HepG2 (cell line): ENCODE data around the gene ABCB8. TPM values are rescaled to one million over a fixed set of nuclear protein-coding genes. Genes with fewer than 3 reads are reported as not detected.

Experiments used
- ELK4 ChIP-seq: sonication (generic); formaldehyde crosslinking; IDR thresholded peaks from 2 replicates; pipeline ENCODE4 v1.9.0; 2021; ENCODE audit warnings: missing genetic modification reagents, borderline replicate concordance
- GMEB2 ChIP-seq: IDR thresholded peaks from 2 replicates; pipeline ENCODE4 v1.6.1; 2016; ENCODE audit warnings: missing biosample characterization, missing genetic modification reagents, low read depth
- HNRNPUL1 ChIP-seq: fragments of 200-400 bp; formaldehyde crosslinking; IDR thresholded peaks from 2 replicates; pipeline ENCODE4 v1.6.1; 2017; ENCODE audit warnings: low read depth, mild to moderate bottlenecking, low read length, moderate library complexity
- MAFF ChIP-seq: IDR thresholded peaks from 2 replicates; pipeline ENCODE4 v1.6.1; 2011; ENCODE audit warnings: low read depth, low read length, improper control_type of control experiment
- SCMH1 ChIP-seq: sonication (generic); formaldehyde crosslinking; IDR thresholded peaks from 2 replicates; pipeline ENCODE4 v1.9.0; 2021; ENCODE audit warnings: missing genetic modification reagents, mild to moderate bottlenecking, borderline replicate concordance
- ZFP41 ChIP-seq: sonication (generic); formaldehyde crosslinking; IDR thresholded peaks from 2 replicates; pipeline ENCODE4 v1.4.0; 2020; ENCODE audit warnings: mild to moderate bottlenecking, missing genetic modification reagents, borderline replicate concordance
- ZNF142 ChIP-seq: sonication (generic); formaldehyde crosslinking; IDR thresholded peaks from 2 replicates; pipeline ENCODE4 v1.4.0; 2020; ENCODE audit warnings: missing genetic modification reagents
- ZNF329 ChIP-seq: sonication (generic); formaldehyde crosslinking; IDR thresholded peaks from 2 replicates; pipeline ENCODE4 v1.9.0; 2021; ENCODE audit warnings: low read depth, mild to moderate bottlenecking, missing genetic modification reagents
- polyA plus RNA-seq, 8 experiments: library from polyadenylated mRNA; depleted of rRNA in 3 of 8; stranded (reverse) in 7 of 8; unstranded in 1 of 8; fragments of >200 nt; fragmentation: Illumina TruSeq in 4 of 8; extraction: Trizol in 4 of 8; gene quantifications; 2 replicates each; pipeline versions ENCODE4 v1.2.1 to v1.2.3, GENCODE V29; 2011 to 2016; ENCODE audit warnings: low read depth in 4 of 8, missing spikeins in 1 of 8, mixed read lengths in 1 of 8; ENCODE audit not compliant: insufficient read depth in 1 of 8
- total RNA-seq, 5 experiments: library from RNA; depleted of rRNA; stranded (reverse); fragments of >200 nt; fragmentation: Illumina TruSeq; extraction: Trizol; gene quantifications; 2 replicates each; pipeline ENCODE4 v1.2.3, GENCODE V29; 2016; ENCODE audit warnings: low read depth in 1 of 5
- TF ChIP-seq, protein P1 (sequence below): sonication (generic); formaldehyde crosslinking; IDR thresholded peaks from 2 replicates; pipeline ENCODE4 v1.9.0; 2021; ENCODE audit warnings: missing genetic modification reagents, mild to moderate bottlenecking, borderline replicate concordance
- TF ChIP-seq, protein P2 (sequence below): sonication (generic); formaldehyde crosslinking; IDR thresholded peaks from 2 replicates; pipeline ENCODE4 v1.4.0; 2020; ENCODE audit warnings: missing genetic modification reagents, borderline replicate concordance

ABCB8 gene
- total and polyA plus RNA-seq, 2 of the 13 experiments (the other 11 are each of a cell fraction or from before 2014, with no cell fraction given): 6.6 to 16.7 TPM

DNA sequence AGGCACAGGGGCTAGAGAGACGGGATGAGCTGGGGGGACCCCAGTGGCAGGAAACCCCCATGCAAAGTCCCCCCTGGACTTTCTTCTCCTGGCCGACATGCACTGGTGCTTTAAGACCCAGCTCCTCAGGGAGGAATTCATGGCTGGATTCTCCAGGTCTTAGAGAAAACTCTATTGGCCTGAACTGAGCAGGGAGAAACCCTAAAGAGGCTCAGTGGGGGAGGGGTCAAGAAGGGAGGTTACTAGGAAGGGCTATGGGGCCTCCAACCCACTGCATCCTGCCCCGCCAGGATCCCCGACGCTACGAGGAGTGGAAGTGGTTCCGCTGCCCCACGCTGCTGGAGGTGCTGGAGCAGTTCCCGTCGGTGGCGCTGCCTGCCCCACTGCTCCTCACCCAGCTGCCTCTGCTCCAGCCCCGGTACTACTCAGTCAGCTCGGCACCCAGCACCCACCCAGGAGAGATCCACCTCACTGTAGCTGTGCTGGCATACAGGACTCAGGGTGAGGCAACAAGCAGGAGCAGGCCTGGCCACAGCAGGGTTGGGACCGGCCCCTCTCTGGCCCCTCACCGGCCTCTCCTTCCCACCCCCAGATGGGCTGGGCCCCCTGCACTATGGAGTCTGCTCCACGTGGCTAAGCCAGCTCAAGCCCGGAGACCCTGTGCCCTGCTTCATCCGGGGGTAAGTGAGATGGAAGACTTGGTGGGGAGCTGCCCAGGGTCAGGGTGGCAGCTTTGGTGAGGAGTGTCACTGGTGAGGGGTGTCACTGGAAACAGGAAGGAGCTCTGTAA lies 17.7 kb upstream of the ABCB8 start (continued):
- TF ChIP-seq ZNF142 (CRISPR knock-in tag) (0 out of 2 replicates have a peak, but pooled peaks have one; percentile 29), ZNF329 (no peak), HNRNPUL1 (no peak), SCMH1 (CRISPR knock-in tag) (no peak), ZFP41 (no peak), ELK4 (CRISPR knock-in tag) (no peak), MAFF (no peak), GMEB2 (no peak)
- TF ChIP-seq, protein P1, sequence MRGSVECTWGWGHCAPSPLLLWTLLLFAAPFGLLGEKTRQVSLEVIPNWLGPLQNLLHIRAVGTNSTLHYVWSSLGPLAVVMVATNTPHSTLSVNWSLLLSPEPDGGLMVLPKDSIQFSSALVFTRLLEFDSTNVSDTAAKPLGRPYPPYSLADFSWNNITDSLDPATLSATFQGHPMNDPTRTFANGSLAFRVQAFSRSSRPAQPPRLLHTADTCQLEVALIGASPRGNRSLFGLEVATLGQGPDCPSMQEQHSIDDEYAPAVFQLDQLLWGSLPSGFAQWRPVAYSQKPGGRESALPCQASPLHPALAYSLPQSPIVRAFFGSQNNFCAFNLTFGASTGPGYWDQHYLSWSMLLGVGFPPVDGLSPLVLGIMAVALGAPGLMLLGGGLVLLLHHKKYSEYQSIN (CRISPR knock-in tag): no peak
- TF ChIP-seq, protein P2, sequence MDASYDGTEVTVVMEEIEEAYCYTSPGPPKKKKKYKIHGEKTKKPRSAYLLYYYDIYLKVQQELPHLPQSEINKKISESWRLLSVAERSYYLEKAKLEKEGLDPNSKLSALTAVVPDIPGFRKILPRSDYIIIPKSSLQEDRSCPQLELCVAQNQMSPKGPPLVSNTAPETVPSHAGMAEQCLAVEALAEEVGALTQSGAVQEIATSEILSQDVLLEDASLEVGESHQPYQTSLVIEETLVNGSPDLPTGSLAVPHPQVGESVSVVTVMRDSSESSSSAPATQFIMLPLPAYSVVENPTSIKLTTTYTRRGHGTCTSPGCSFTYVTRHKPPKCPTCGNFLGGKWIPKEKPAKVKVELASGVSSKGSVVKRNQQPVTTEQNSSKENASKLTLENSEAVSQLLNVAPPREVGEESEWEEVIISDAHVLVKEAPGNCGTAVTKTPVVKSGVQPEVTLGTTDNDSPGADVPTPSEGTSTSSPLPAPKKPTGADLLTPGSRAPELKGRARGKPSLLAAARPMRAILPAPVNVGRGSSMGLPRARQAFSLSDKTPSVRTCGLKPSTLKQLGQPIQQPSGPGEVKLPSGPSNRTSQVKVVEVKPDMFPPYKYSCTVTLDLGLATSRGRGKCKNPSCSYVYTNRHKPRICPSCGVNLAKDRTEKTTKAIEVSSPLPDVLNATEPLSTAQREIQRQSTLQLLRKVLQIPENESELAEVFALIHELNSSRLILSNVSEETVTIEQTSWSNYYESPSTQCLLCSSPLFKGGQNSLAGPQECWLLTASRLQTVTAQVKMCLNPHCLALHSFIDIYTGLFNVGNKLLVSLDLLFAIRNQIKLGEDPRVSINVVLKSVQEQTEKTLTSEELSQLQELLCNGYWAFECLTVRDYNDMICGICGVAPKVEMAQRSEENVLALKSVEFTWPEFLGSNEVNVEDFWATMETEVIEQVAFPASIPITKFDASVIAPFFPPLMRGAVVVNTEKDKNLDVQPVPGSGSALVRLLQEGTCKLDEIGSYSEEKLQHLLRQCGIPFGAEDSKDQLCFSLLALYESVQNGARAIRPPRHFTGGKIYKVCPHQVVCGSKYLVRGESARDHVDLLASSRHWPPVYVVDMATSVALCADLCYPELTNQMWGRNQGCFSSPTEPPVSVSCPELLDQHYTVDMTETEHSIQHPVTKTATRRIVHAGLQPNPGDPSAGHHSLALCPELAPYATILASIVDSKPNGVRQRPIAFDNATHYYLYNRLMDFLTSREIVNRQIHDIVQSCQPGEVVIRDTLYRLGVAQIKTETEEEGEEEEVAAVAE (CRISPR knock-in tag): no peak
